SK-N-SH (cell line): ENCODE measurements around the gene PSKH1. TPM values are rescaled to one million over a fixed set of nuclear protein-coding genes. Genes with fewer than 3 reads are reported as not detected.

ENCODE experiments used
- CTCF ChIA-PET: fragments of 300-600, 350-600 bp; formaldehyde crosslinking; extraction: SDS; loops from one replicate; lab custom pipeline; 2021; lab: Yijun Ruan, JAX
- POLR2A ChIA-PET: fragments of 350-600 bp; sonication (Branson Sonifier 250); formaldehyde crosslinking; extraction: SDS; loops from one replicate; lab custom pipeline; 2020; ENCODE audit warnings: antibody characterized with exemption, inconsistent platforms; lab: Yijun Ruan, JAX
- DNase-seq: peaks from one replicate; pipeline ENCODE4 v3.0.0; 2012
- H2AFZ ChIP-seq: fragments of 200-600 bp; sonication (generic); 2 replicates; pipeline ENCODE4 v1.8.1; 2016; ENCODE audit warnings: antibody characterized with exemption, mild to moderate bottlenecking, low read depth
- H3F3A ChIP-seq: fragments of 200-600 bp; sonication (generic); replicated peaks from 2 replicates; pipeline ENCODE3; 2016; ENCODE audit warnings: antibody characterized with exemption, mild to moderate bottlenecking; ENCODE audit not compliant: insufficient read depth
- H3K27ac ChIP-seq, 2 experiments: fragments of 200-500 bp in 1 of 2; fragments of 200-600 bp in 1 of 2; sonication (Bioruptor generic) in 1 of 2; sonication (generic), shearing (Covaris generic) in 1 of 2; 2 replicates each; pipeline versions ENCODE4 v1.5.1 to v1.6.1; 2014 to 2016; ENCODE audit warnings: low read depth in 2 of 2, inconsistent platforms in 1 of 2, low read length in 1 of 2, mild to moderate bottlenecking in 1 of 2, mixed read lengths in 1 of 2
- H3K27me3 ChIP-seq: fragments of 200-600 bp; sonication (generic), shearing (Covaris generic); 2 replicates; pipeline ENCODE4 v1.6.1; 2016; ENCODE audit warnings: mixed run types; ENCODE audit not compliant: insufficient read depth
- H3K36me3 ChIP-seq, 2 experiments: fragments of 200-500 bp in 1 of 2; fragments of 200-600 bp in 1 of 2; sonication (Bioruptor generic) in 1 of 2; sonication (generic) in 1 of 2; replicated peaks in 1 of 2; 2 replicates each; pipeline versions ENCODE3 to v1.5.1; 2014 to 2016; ENCODE audit warnings: low read length in 1 of 2, mild to moderate bottlenecking in 1 of 2; ENCODE audit not compliant: insufficient read depth in 2 of 2, control insufficient read depth in 1 of 2
- H3K4me1 ChIP-seq, 2 experiments: fragments of 200-500 bp in 1 of 2; fragments of 200-600 bp in 1 of 2; sonication (Bioruptor generic) in 1 of 2; sonication (generic), shearing (Covaris generic) in 1 of 2; 2 replicates each; pipeline versions ENCODE4 v1.5.1 to v1.6.1; 2014 to 2016; ENCODE audit warnings: low read depth in 1 of 2, low read length in 1 of 2, mixed run types in 1 of 2; ENCODE audit not compliant: insufficient read depth in 2 of 2, control insufficient read depth in 1 of 2
- H3K4me2 ChIP-seq: fragments of 200-600 bp; sonication (generic), shearing (Covaris generic); 2 replicates; pipeline ENCODE4 v1.6.1; 2017; ENCODE audit warnings: mixed run types
- H3K4me3 ChIP-seq, 2 experiments: fragments of 200-500 bp in 1 of 2; fragments of 200-600 bp in 1 of 2; sonication (Bioruptor generic) in 1 of 2; sonication (generic), shearing (Covaris generic) in 1 of 2; 2 replicates each; pipeline versions ENCODE4 v1.5.1 to v1.8.1; 2014 to 2016; ENCODE audit warnings: low read depth in 2 of 2, inconsistent platforms in 1 of 2, low read length in 1 of 2, mild to moderate bottlenecking in 1 of 2, mixed read lengths in 1 of 2, moderate library complexity in 1 of 2
- H3K79me2 ChIP-seq: fragments of 200-600 bp; sonication (generic); 2 replicates; pipeline ENCODE4 v1.8.1; 2017; ENCODE audit warnings: mild to moderate bottlenecking; ENCODE audit not compliant: insufficient read depth
- H3K9ac ChIP-seq: fragments of 200-600 bp; sonication (generic); 2 replicates; pipeline ENCODE4 v1.6.1; 2017; ENCODE audit warnings: mixed run types
- H3K9me2 ChIP-seq: fragments of 200-600 bp; sonication (generic); 2 replicates; pipeline ENCODE4 v1.6.1; 2017; ENCODE audit warnings: mixed run types
- H3K9me3 ChIP-seq: fragments of 200-600 bp; sonication (generic); 2 replicates; pipeline ENCODE4 v1.6.1; 2017; ENCODE audit warnings: mixed run types, mild to moderate bottlenecking, moderate library complexity
- H4K20me1 ChIP-seq: fragments of 200-600 bp; sonication (generic); 2 replicates; pipeline ENCODE4 v1.6.1; 2017; ENCODE audit warnings: mild to moderate bottlenecking, mixed run types; ENCODE audit not compliant: insufficient read depth
- CTCF ChIP-seq: fragments of 200-600 bp; sonication (generic); IDR thresholded peaks from 2 replicates; pipeline ENCODE4 v1.6.1; 2017; ENCODE audit warnings: antibody characterized with exemption, mild to moderate bottlenecking, moderate library complexity
- EP300 ChIP-seq, 2 experiments: IDR thresholded peaks; 2 replicates each; pipeline versions ENCODE4 v1.4.0 to v1.6.1; 2012; ENCODE audit warnings: borderline replicate concordance in 1 of 2, low read depth in 1 of 2, low read length in 1 of 2
- FOSL2 ChIP-seq: IDR thresholded peaks from 2 replicates; pipeline ENCODE4 v1.4.0; 2012; ENCODE audit warnings: low read depth, mild to moderate bottlenecking, moderate library complexity, borderline replicate concordance
- FOXJ3 ChIP-seq: sonication (generic); formaldehyde crosslinking; IDR thresholded peaks from 2 replicates; pipeline ENCODE4 v1.5.1; 2020; ENCODE audit warnings: mild to moderate bottlenecking, missing genetic modification reagents
- FOXM1 ChIP-seq: IDR thresholded peaks from 2 replicates; pipeline ENCODE4 v1.4.0; 2012; ENCODE audit warnings: low read depth, mild to moderate bottlenecking
- GABPA ChIP-seq: IDR thresholded peaks from 2 replicates; pipeline ENCODE4 v1.4.0; 2012; ENCODE audit warnings: low read depth, mild to moderate bottlenecking
- JUND ChIP-seq: IDR thresholded peaks from 2 replicates; pipeline ENCODE4 v1.4.0; 2012
- NFIC ChIP-seq: IDR thresholded peaks from 2 replicates; pipeline ENCODE4 v1.4.0; 2012; ENCODE audit warnings: borderline replicate concordance
- REST ChIP-seq: IDR thresholded peaks from 2 replicates; pipeline ENCODE4 v1.6.1; 2012; ENCODE audit warnings: mild to moderate bottlenecking, low read depth, low read length, moderate library complexity
- RFX5 ChIP-seq: IDR thresholded peaks from 2 replicates; pipeline ENCODE4 v1.6.1; 2012; ENCODE audit warnings: mild to moderate bottlenecking, improper control_type of control experiment, low read length
- TAF1 ChIP-seq: IDR thresholded peaks from 2 replicates; pipeline ENCODE4 v1.6.1; 2012; ENCODE audit warnings: low read depth, mild to moderate bottlenecking, low read length, moderate library complexity, borderline replicate concordance
- TCF12 ChIP-seq: IDR thresholded peaks from 2 replicates; pipeline ENCODE4 v1.4.0; 2012
- USF2 ChIP-seq: fragments of 150-350 bp; IDR thresholded peaks from 2 replicates; pipeline ENCODE4 v1.6.1; 2017; ENCODE audit warnings: antibody characterized with exemption, low read length, low read depth, borderline replicate concordance
- YY1 ChIP-seq: IDR thresholded peaks from 2 replicates; pipeline ENCODE4 v1.4.0; 2012; ENCODE audit warnings: low read depth, mild to moderate bottlenecking
- ZBTB33 ChIP-seq: IDR thresholded peaks from 2 replicates; pipeline ENCODE4 v1.4.0; 2012; ENCODE audit warnings: low read depth, borderline replicate concordance
- WGBS: methylation state at CpG from one replicate; pipeline ENCODE4 v1.1.6; 2017; ENCODE audit warnings: low lambda C conversion rate; 5-methylcytosine and 5-hydroxymethylcytosine counted together
- polyA plus RNA-seq, 3 experiments: library from polyadenylated mRNA; depleted of rRNA; stranded (reverse); fragments of >200 nt; gene quantifications; 2 replicates each; pipeline ENCODE4 v1.2.3, GENCODE V29; 2012
- TF ChIP-seq, protein P1 (sequence below): IDR thresholded peaks from 2 replicates; pipeline ENCODE4; 2012
- TF ChIP-seq, protein P2 (sequence below): IDR thresholded peaks from 2 replicates; pipeline ENCODE4 v1.4.0; 2012; ENCODE audit warnings: low read depth, borderline replicate concordance

PSKH1 gene
- polyA plus RNA-seq, 1 of the 3 experiments (the other 2 are of a cell fraction): 30.1 TPM

GRCh38 chr16:67941469-67942199 lies 48.6 kb downstream of the PSKH1 start:
- 94% methylated on average over 8 of the region's 9 CpGs for WGBS
- Histone ChIP-seq H3K36me3 (peaks cover 12 to 44% of the 10 kb centered on the region in 2 experiments), H3K4me2 (no peak overlapping the region), H2AFZ (no peak overlapping the region), H4K20me1 (peaks cover 13% of the 10 kb centered on the region; the same call in 1 of the 2 replicates), H3K9me2 (no peaks in the 10 kb centered on the region), H3K27ac (no peak overlapping the region), H3F3A (peaks cover 27% of the 10 kb centered on the region), H3K9me3 (no peaks in the 10 kb centered on the region), H3K27me3 (no peaks in the 10 kb centered on the region), H3K79me2 (peaks cover 26% of the 10 kb centered on the region), H3K4me1 (peaks cover 5 to 28% of the 10 kb centered on the region in 2 experiments; a peak in 2 of 4 replicates), H3K4me3 (peak overlapping the region in 1 of 2 experiments; percentile 16; a peak in 1 of 4 replicates), H3K9ac (no peak overlapping the region)
- CTCF ChIA-PET: interaction anchor here (0.6 to 28.1 kb wide), 22 partner anchors 9 to 296 kb away, joined by 3 to 564 read pairs (median 5); partner anchors contain the start of genes CARMIL2, CTRL, EDC4 and NFATC3
- POLR2A ChIA-PET: interaction anchor here (1.0 to 1.6 kb wide), 3 partner anchors 8 to 53 kb away, joined by 3 to 4 read pairs (median 4); no protein-coding TSS in a partner anchor
- no peak for DNase-seq
- TF ChIP-seq FOXM1: no peak
- TF ChIP-seq FOXJ3: no peak
- TF ChIP-seq, protein P1, sequence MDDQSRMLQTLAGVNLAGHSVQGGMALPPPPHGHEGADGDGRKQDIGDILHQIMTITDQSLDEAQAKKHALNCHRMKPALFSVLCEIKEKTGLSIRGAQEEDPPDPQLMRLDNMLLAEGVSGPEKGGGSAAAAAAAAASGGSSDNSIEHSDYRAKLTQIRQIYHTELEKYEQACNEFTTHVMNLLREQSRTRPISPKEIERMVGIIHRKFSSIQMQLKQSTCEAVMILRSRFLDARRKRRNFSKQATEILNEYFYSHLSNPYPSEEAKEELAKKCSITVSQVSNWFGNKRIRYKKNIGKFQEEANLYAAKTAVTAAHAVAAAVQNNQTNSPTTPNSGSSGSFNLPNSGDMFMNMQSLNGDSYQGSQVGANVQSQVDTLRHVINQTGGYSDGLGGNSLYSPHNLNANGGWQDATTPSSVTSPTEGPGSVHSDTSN: no peak
- no peak for TF ChIP-seq TCF12
- TF ChIP-seq TAF1: no peak
- no peak for TF ChIP-seq ZBTB33
- no peak for TF ChIP-seq JUND
- no peak for TF ChIP-seq YY1
- TF ChIP-seq, protein P2, sequence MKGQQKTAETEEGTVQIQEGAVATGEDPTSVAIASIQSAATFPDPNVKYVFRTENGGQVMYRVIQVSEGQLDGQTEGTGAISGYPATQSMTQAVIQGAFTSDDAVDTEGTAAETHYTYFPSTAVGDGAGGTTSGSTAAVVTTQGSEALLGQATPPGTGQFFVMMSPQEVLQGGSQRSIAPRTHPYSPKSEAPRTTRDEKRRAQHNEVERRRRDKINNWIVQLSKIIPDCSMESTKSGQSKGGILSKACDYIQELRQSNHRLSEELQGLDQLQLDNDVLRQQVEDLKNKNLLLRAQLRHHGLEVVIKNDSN: no peak
- TF ChIP-seq CTCF: no peak
- TF ChIP-seq RFX5: no peak
- no peak for TF ChIP-seq USF2
- no peak for TF ChIP-seq EP300 (IDR thresholded peaks at IDR 0.05; ENCODE audit: borderline replicate concordance in 1 of 2, low read depth in 1 of 2, low read length in 1 of 2)
- TF ChIP-seq REST: no peak
- TF ChIP-seq NFIC: no peak
- TF ChIP-seq GABPA: no peak
- TF ChIP-seq FOSL2: no peak
